Measurements from ENCODE around the gene ZMYND15. TPM values are rescaled to one million over a fixed set of nuclear protein-coding genes. Genes with fewer than 3 reads are reported as not detected.

Gene ZMYND15
- polyA plus RNA-seq, 2 of the 4 experiments (the other 2 are of a cell fraction), result 0.16 to 0.19 TPM

GRCh38 chr17:4750606-4751005, 11.0 kb downstream of the ZMYND15 start:
- no peak overlapping the region for H3K4me3 ChIP-seq
- FAIRE-seq, result no peak
- H3K27ac ChIP-seq, result no peak overlapping the region
- DNase-seq (ENCODE audit: low read depth in 1 of 2, low spot score in 1 of 2), result no peak
- no peaks in the 10 kb centered on the region for H3K9me3 ChIP-seq
- TF ChIP-seq ZNF302 (CRISPR knock-in tag; IDR thresholded peaks at IDR 0.05) (no peak), ELK1 (IDR thresholded peaks at IDR 0.05; ENCODE audit: low read depth, low read length) (no peak), EHMT2 (IDR thresholded peaks at IDR 0.05; ENCODE audit: low read depth) (no peak), PHF8 (IDR thresholded peaks at IDR 0.05; ENCODE audit: borderline replicate concordance, low read depth) (no peak), KDM1A (IDR thresholded peaks at IDR 0.05; ENCODE audit: low read depth) (no peak), HMGXB4 (CRISPR knock-in tag; IDR thresholded peaks at IDR 0.05; ENCODE audit: borderline replicate concordance) (no peak), POLR2A (IDR thresholded peaks at IDR 0.05; ENCODE audit: low read length) (no peak)
- CTCF ChIA-PET, result no interaction called here
- H3K4me1 ChIP-seq, result no peaks in the 10 kb centered on the region
- POLR2A ChIA-PET, result no interaction called here
- ATAC-seq, result 0 out of 6 replicates have a peak, but pooled peaks of 1 of the 2 experiments have one; percentile 30
- WGBS (ENCODE audit: missing lambda C conversion rate), result 9% methylated on average over 3 of the region's 3 CpGs
- no peak overlapping the region for H3K4me2 ChIP-seq

GRCh38 chr17:4751932-4752331, 12.3 kb downstream of the ZMYND15 start:
- H3K9me3 ChIP-seq, result no peaks in the 10 kb centered on the region
- H3K4me3 ChIP-seq, result no peak overlapping the region
- no peak overlapping the region for H3K4me2 ChIP-seq
- ChIA-PET POLR2A (no interaction called here), CTCF (no interaction called here)
- peak in 1 of 2 experiments; percentile 52 for DNase-seq (ENCODE audit: low read depth in 1 of 2, low spot score in 1 of 2)
- TF ChIP-seq USF2 (IDR thresholded peaks at IDR 0.05) (no peak), CEBPB (IDR thresholded peaks at IDR 0.05) (peak; percentile 14 to 50; a peak in 1 of 4 replicates), FOXS1 (CRISPR knock-in tag; IDR thresholded peaks at IDR 0.05) (no peak), POLR2A (IDR thresholded peaks at IDR 0.05; ENCODE audit: low read length) (no peak), RARB (CRISPR knock-in tag; IDR thresholded peaks at IDR 0.05) (no peak), KDM5A (IDR thresholded peaks at IDR 0.05) (no peak), ELK1 (IDR thresholded peaks at IDR 0.05; ENCODE audit: low read depth, low read length) (no peak)
- ATAC-seq, result no peak
- WGBS (ENCODE audit: missing lambda C conversion rate), result 37% methylated on average over 5 of the region's 5 CpGs
- no peak for FAIRE-seq
- no peak overlapping the region for H3K27ac ChIP-seq
- no peaks in the 10 kb centered on the region for H3K4me1 ChIP-seq

GRCh38 chr17:4753392-4753791, 13.8 kb downstream of the ZMYND15 start:
- ChIA-PET CTCF (interaction anchor here (1.0 to 1.8 kb wide), 5 partner anchors 19 to 152 kb away, joined by 3 to 4 read pairs (median 4); partner anchors contain the start of gene GLTPD2), POLR2A (interaction anchor here (0.6 kb wide), 1 partner anchor 50 kb away, joined by 3 read pairs; no protein-coding TSS in a partner anchor)
- TF ChIP-seq HES2 (IDR thresholded peaks at IDR 0.05) (no peak), KDM1A (IDR thresholded peaks at IDR 0.05; ENCODE audit: low read depth) (no peak), PBX3 (IDR thresholded peaks at IDR 0.05) (no peak), SMC3 (IDR thresholded peaks at IDR 0.05) (no peak), RAD21 (conservative IDR thresholded peaks at IDR 0.05 in 1 of 2, IDR thresholded peaks at IDR 0.05 in 1 of 2) (no peak), CEBPB (IDR thresholded peaks at IDR 0.05) (no peak), CHD2 (IDR thresholded peaks at IDR 0.05; ENCODE audit: low read length, partially characterized antibody) (no peak), POLR2A (IDR thresholded peaks at IDR 0.05; ENCODE audit: low read length) (no peak), SREBF2 (IDR thresholded peaks at IDR 0.05) (no peak), NFE2L2 (conservative IDR thresholded peaks at IDR 0.05; ENCODE audit: low read length) (no peak), MYC (IDR thresholded peaks at IDR 0.05; ENCODE audit: borderline replicate concordance, low read length) (no peak), KDM5A (IDR thresholded peaks at IDR 0.05) (no peak), HOXA7 (CRISPR knock-in tag; IDR thresholded peaks at IDR 0.05) (no peak), ZC3H11A (IDR thresholded peaks at IDR 0.05) (no peak), RFX5 (IDR thresholded peaks at IDR 0.05) (no peak), RNF2 (IDR thresholded peaks at IDR 0.05; ENCODE audit: borderline replicate concordance, low read depth) (no peak), HEYL (CRISPR knock-in tag; IDR thresholded peaks at IDR 0.05) (no peak)
- Histone ChIP-seq H3K4me2 (no peak overlapping the region), H3K27ac (no peak overlapping the region), H3K4me1 (no peaks in the 10 kb centered on the region), H3K9me3 (no peaks in the 10 kb centered on the region), H3K4me3 (no peak overlapping the region)
- DNase-seq (ENCODE audit: low read depth in 1 of 2, low spot score in 1 of 2) (no peak), FAIRE-seq (no peak), ATAC-seq (no peak)
- WGBS (ENCODE audit: missing lambda C conversion rate), result 57% methylated on average over 1 of the region's 1 CpG

Measured in A549 (cell line).